CD4-positive, alpha-beta T cell (primary cell): ENCODE data around the gene HLA-F. TPM values are rescaled to one million over a fixed set of nuclear protein-coding genes. Genes with fewer than 3 reads are reported as not detected.

ENCODE experiments used
- ATAC-seq: fragments of 200-7000 bp; cut with Tn5 transposase; one replicate; pipeline ENCODE4 v1.10.0; 2022; ENCODE audit warnings: mild to moderate bottlenecking; ENCODE audit not compliant: poor library complexity
- CTCF ChIA-PET: fragments of 350-600 bp; sonication (Branson Sonifier 250); formaldehyde crosslinking; loops from one replicate; lab custom pipeline; 2021; ENCODE audit warnings: antibody characterized with exemption, inconsistent platforms; lab: Charles Lee
- POLR2A ChIA-PET: fragments of 350-600 bp; sonication (Branson Sonifier 250); formaldehyde crosslinking; loops from one replicate; lab custom pipeline; 2021; ENCODE audit warnings: antibody characterized with exemption, inconsistent platforms; lab: Charles Lee
- DNase-seq, 14 experiments: peaks; one replicate each; pipeline ENCODE4 v3.0.0-alpha.2; 2013 to 2020; ENCODE audit warnings: mixed read lengths in 2 of 14
- H3K27ac ChIP-seq, 2 donors: one replicate each; pipeline versions ENCODE4 v1.5.1 to v1.7.0; 2013; ENCODE audit warnings: low read length in 2 of 2, low read depth in 1 of 2, mild to moderate bottlenecking in 1 of 2
- H3K27me3 ChIP-seq, 2 experiments: 1 replicate in 1 of 2; 2 replicates in 1 of 2; pipeline versions ENCODE4 v1.6.1 to v1.7.0; 2013; ENCODE audit warnings: low read length in 2 of 2, control low read depth in 1 of 2, mild to moderate bottlenecking in 1 of 2, moderate library complexity in 1 of 2; ENCODE audit not compliant: insufficient read depth in 2 of 2, control insufficient read depth in 1 of 2
- H3K36me3 ChIP-seq: one replicate; pipeline ENCODE4 v1.6.1; 2013; ENCODE audit warnings: low read length, control low read depth; ENCODE audit not compliant: insufficient read depth
- H3K4me1 ChIP-seq: one replicate; pipeline ENCODE4 v1.6.1; 2013; ENCODE audit warnings: low read length, control low read depth; ENCODE audit not compliant: insufficient read depth
- H3K4me3 ChIP-seq: one replicate; pipeline ENCODE4 v1.5.1; 2013; ENCODE audit warnings: mild to moderate bottlenecking, low read length, moderate library complexity
- H3K9me3 ChIP-seq, 2 experiments: 1 replicate in 1 of 2; 2 replicates in 1 of 2; pipeline versions ENCODE4 v1.6.1 to v1.7.0; 2013; ENCODE audit warnings: low read length in 2 of 2, mild to moderate bottlenecking in 2 of 2, control low read depth in 1 of 2, moderate library complexity in 1 of 2; ENCODE audit not compliant: control insufficient read depth in 1 of 2, insufficient read depth in 1 of 2
- H3K27ac Mint-ChIP-seq: one replicate; pipeline ENCODE4 v1.8.0; 2020; ENCODE audit warnings: mixed read lengths
- H3K27me3 Mint-ChIP-seq: one replicate; pipeline ENCODE4 v1.8.0; 2021; ENCODE audit warnings: mixed read lengths
- H3K36me3 Mint-ChIP-seq: one replicate; pipeline ENCODE4 v1.8.0; 2021; ENCODE audit warnings: low read depth, mixed read lengths
- H3K4me1 Mint-ChIP-seq: one replicate; pipeline ENCODE4 v1.8.0; 2021; ENCODE audit warnings: low read depth, mixed read lengths
- H3K4me3 Mint-ChIP-seq: one replicate; pipeline ENCODE4 v1.8.0; 2020; ENCODE audit warnings: mild to moderate bottlenecking, mixed read lengths
- H3K9me3 Mint-ChIP-seq: one replicate; pipeline ENCODE4 v1.8.0; 2020; ENCODE audit warnings: mixed read lengths
- intact Hi-C, 2 experiments: fragments of 100-400 bp; cut with DNase I in 1 of 2; cut with micrococcal nuclease in 1 of 2; formaldehyde crosslinking; loops; one replicate each; pipeline versions ENCODE4 v1.15.1 to v1.9.0; 2023 to 2025; cut with DNase I, micrococcal nuclease
- total RNA-seq, 174 experiments: library from RNA in 2 of 174; stranded (reverse) in 2 of 174; gene quantifications; one replicate each; pipeline ENCODE4 v1.2.3 and lab custom pipeline; 2021 to 2026
- TF ChIP-seq, protein P1 (sequence below): fragments of 200-600 bp; IDR thresholded peaks from one replicate; pipeline ENCODE4 v1.8.0; 2022; ENCODE audit warnings: antibody characterized with exemption, mild to moderate bottlenecking

Gene HLA-F
- total RNA-seq, 2 experiments from 2014 or later: 560 TPM

DNA sequence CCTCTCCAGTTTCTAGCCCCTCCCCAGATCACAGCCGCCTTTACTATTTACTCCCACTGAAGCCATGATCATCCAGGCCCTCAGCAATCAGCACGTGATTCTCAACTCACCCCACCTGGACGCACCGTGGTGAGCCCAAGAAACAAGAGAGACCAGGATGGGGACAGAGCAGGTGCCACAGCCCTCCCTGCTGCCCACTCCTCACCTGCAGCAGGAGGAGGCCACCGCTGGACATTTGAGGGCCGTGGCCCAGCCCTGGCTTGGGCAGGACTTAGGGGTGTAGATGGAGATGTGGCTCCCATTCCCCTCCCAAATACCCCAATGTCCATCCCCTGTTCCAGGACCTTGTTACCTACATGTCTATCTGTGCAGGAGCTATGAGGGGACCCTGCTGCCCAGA, 20.3 kb downstream of the HLA-F start:
- TF ChIP-seq, protein P1, sequence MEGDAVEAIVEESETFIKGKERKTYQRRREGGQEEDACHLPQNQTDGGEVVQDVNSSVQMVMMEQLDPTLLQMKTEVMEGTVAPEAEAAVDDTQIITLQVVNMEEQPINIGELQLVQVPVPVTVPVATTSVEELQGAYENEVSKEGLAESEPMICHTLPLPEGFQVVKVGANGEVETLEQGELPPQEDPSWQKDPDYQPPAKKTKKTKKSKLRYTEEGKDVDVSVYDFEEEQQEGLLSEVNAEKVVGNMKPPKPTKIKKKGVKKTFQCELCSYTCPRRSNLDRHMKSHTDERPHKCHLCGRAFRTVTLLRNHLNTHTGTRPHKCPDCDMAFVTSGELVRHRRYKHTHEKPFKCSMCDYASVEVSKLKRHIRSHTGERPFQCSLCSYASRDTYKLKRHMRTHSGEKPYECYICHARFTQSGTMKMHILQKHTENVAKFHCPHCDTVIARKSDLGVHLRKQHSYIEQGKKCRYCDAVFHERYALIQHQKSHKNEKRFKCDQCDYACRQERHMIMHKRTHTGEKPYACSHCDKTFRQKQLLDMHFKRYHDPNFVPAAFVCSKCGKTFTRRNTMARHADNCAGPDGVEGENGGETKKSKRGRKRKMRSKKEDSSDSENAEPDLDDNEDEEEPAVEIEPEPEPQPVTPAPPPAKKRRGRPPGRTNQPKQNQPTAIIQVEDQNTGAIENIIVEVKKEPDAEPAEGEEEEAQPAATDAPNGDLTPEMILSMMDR: no peak
- H3K27me3 Mint-ChIP-seq: no peaks in the 10 kb centered on the region
- no peaks in the 10 kb centered on the region for H3K9me3 ChIP-seq
- peaks cover 17% of the 10 kb centered on the region for H3K4me1 ChIP-seq
- H3K4me3 ChIP-seq: no peak overlapping the region
- POLR2A ChIA-PET: no interaction called here
- ATAC-seq (no peak), DNase-seq (no peak)
- no peak overlapping the region for H3K4me3 Mint-ChIP-seq
- no peak overlapping the region for H3K27ac ChIP-seq
- H3K27ac Mint-ChIP-seq: no peak overlapping the region
- H3K36me3 ChIP-seq: peaks cover 17% of the 10 kb centered on the region
- CTCF ChIA-PET: no interaction called here
- H3K4me1 Mint-ChIP-seq: peaks cover 24% of the 10 kb centered on the region
- no peaks in the 10 kb centered on the region for H3K9me3 Mint-ChIP-seq
- intact Hi-C loops: no loop called here
- H3K27me3 ChIP-seq: no peaks in the 10 kb centered on the region
- H3K36me3 Mint-ChIP-seq: peaks cover 10% of the 10 kb centered on the region

DNA sequence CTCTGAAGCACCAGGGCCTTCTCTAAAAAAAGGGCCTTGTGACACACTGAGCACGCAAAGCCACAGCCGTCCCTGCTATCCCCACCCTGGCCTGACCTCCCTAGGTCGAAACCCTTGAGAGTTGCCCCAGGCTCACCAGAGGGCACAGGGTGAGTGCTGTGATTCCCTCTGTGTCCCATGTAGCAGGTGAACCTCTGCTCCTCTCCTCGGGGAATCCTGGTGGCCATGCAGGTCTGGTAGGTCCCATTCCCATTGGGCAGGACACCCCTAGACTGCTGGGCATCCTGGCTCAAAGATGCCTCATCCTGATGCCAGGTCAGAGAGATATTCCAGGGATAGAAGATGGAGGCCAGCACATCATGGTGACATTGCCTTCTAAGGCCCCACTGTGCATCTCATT, 20.9 kb downstream of the HLA-F start:
- TF ChIP-seq, protein P1: no peak
- Histone ChIP-seq H3K27ac (no peak overlapping the region), H3K4me1 (peaks cover 19% of the 10 kb centered on the region), H3K36me3 (peaks cover 17% of the 10 kb centered on the region), H3K27me3 (no peaks in the 10 kb centered on the region), H3K9me3 (no peaks in the 10 kb centered on the region), H3K4me3 (no peak overlapping the region)
- H3K9me3 Mint-ChIP-seq: no peaks in the 10 kb centered on the region
- no peak overlapping the region for H3K27ac Mint-ChIP-seq
- POLR2A ChIA-PET: no interaction called here
- no peaks in the 10 kb centered on the region for H3K27me3 Mint-ChIP-seq
- intact Hi-C loops: no loop called here
- no peak overlapping the region for H3K4me3 Mint-ChIP-seq
- peaks cover 27% of the 10 kb centered on the region for H3K4me1 Mint-ChIP-seq
- CTCF ChIA-PET: no interaction called here
- ATAC-seq: no peak
- H3K36me3 Mint-ChIP-seq: peaks cover 10% of the 10 kb centered on the region
- no peak for DNase-seq

DNA sequence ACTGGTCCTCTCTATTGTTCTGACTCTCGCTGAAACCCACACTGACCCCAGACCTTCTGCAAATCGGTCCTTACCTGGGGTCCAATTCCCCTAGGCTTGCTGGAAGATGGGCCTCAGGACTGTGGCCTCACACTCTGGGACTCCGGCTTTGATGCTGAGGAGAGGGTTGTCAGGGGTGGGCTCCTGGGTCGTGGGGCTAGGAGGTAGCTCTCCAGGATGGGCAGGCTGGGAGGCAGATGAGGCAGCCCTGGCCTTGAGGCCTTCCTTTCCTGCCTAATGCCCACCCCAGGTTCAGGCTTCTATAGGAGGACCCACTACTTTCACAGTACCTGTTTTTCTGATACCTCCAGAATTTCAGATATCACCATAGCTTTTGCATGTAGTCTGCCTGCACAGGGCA, 21.4 kb downstream of the HLA-F start:
- H3K4me1 ChIP-seq: peaks cover 24% of the 10 kb centered on the region
- Mint-ChIP-seq H3K36me3 (peaks cover 10% of the 10 kb centered on the region), H3K27ac (no peak overlapping the region), H3K4me1 (peaks cover 32% of the 10 kb centered on the region), H3K4me3 (no peak overlapping the region), H3K9me3 (no peaks in the 10 kb centered on the region), H3K27me3 (no peaks in the 10 kb centered on the region)
- H3K4me3 ChIP-seq: no peak overlapping the region
- intact Hi-C loops: no loop called here
- ATAC-seq (no peak), DNase-seq (no peak)
- H3K27ac ChIP-seq: no peak overlapping the region
- TF ChIP-seq, protein P1: no peak
- ChIA-PET CTCF (no interaction called here), POLR2A (no interaction called here)
- H3K27me3 ChIP-seq: no peaks in the 10 kb centered on the region
- peaks cover 17% of the 10 kb centered on the region for H3K36me3 ChIP-seq
- no peaks in the 10 kb centered on the region for H3K9me3 ChIP-seq
